Adipose tissue (tissue), 3 donors: Measurements from ENCODE around the gene LHX3. TPM values are rescaled to one million over a fixed set of nuclear protein-coding genes. Genes with fewer than 3 reads are reported as not detected.
"Not testable (repeated sequence)": the region's sequence is repeated elsewhere in the genome, so short reads cannot be mapped to it uniquely, and the experiment has no call there.

Experiments
- H3K27ac ChIP-seq: one replicate; pipeline ENCODE4 v1.5.1; 2013; ENCODE audit warnings: low read depth, low read length
- WGBS, 3 donors: extraction: QIAGEN DNeasy Blood & Tissue Kit; methylation state at CpG; one replicate each; pipeline ENCODE4 v1.1.7; 2013; 5-methylcytosine and 5-hydroxymethylcytosine counted together
- polyA plus RNA-seq, 3 donors: library from polyadenylated mRNA; stranded (reverse); fragments of 200-250 nt; gene quantifications; one replicate each; pipeline ENCODE4 v1.2.3, GENCODE V29; 2013
- donor health status: healthy with polysubstance abuse.
- donor health status: Bipolar disorder and iron deficiency.
- donor health status: healthy.

The LHX3 gene
- polyA plus RNA-seq, 3 donors: 0.02 TPM; not detected in 2

- H3K27ac ChIP-seq: no peak overlapping the region
- 71 to 82% (median 77%) methylated on average over 4 of the region's 4 CpGs for WGBS, 3 donors
Observed at GRCh38 chr9:136243631-136244030, 38.7 kb upstream of the LHX3 start.

- no peak overlapping the region for H3K27ac ChIP-seq
- 62 to 69% (median 66%) methylated on average over 6 of the region's 6 CpGs for WGBS, 3 donors
Observed at GRCh38 chr9:136242918-136243525, 38.1 kb upstream of the LHX3 start.

GRCh38 chr9:136242248-136242647, 37.3 kb upstream of the LHX3 start:
- H3K27ac ChIP-seq: no peak overlapping the region
- 91 to 97% (median 96%) methylated on average over 8 of the region's 8 CpGs for WGBS, 3 donors

- H3K27ac ChIP-seq: no peak overlapping the region
- WGBS, 3 donors: 93 to 96% (median 95%) methylated on average over 13 of the region's 13 CpGs
Observed at GRCh38 chr9:136241542-136241941, 36.6 kb upstream of the LHX3 start.

- 87 to 93% (median 93%) methylated on average over 20 of the region's 20 CpGs for WGBS, 3 donors
- no peak overlapping the region for H3K27ac ChIP-seq
Observed at GRCh38 chr9:136240941-136241340, 36.0 kb upstream of the LHX3 start.

- WGBS, 3 donors: 74 to 86% (median 78%) methylated on average over 2 of the region's 2 CpGs
- H3K27ac ChIP-seq: no peak overlapping the region
Observed at GRCh38 chr9:136239983-136240330, 35.0 kb upstream of the LHX3 start.

GRCh38 chr9:136239135-136239982, 34.4 kb upstream of the LHX3 start:
- H3K27ac ChIP-seq: no peak overlapping the region
- 59 to 76% (median 69%) methylated on average over 25 of the region's 25 CpGs for WGBS, 3 donors

GRCh38 chr9:136238342-136238732, 33.4 kb upstream of the LHX3 start:
- no peak overlapping the region for H3K27ac ChIP-seq
- 70 to 80% (median 72%) methylated on average over 12 of the region's 12 CpGs for WGBS, 3 donors

GRCh38 chr9:136237486-136238341, 32.8 kb upstream of the LHX3 start:
- WGBS, 3 donors: 78 to 87% (median 87%) methylated on average over 30 to 32 of the region's 32 CpGs
- H3K27ac ChIP-seq: no peak overlapping the region

GRCh38 chr9:136236471-136237410, 31.8 kb upstream of the LHX3 start:
- WGBS, 3 donors: 93 to 96% (median 96%) methylated on average over 37 to 43 of the region's 43 CpGs

GRCh38 chr9:136235709-136236455, 31.0 kb upstream of the LHX3 start:
- 87 to 91% (median 89%) methylated on average over 27 of the region's 27 CpGs for WGBS, 3 donors
- no peak overlapping the region for H3K27ac ChIP-seq

More at GRCh38 chr9:136236471-136237410, 31.8 kb upstream of the LHX3 start:
- not testable (repeated sequence) for H3K27ac ChIP-seq

GRCh38 chr9:136235171-136235570, 30.2 kb upstream of the LHX3 start:
- 92 to 95% (median 94%) methylated on average over 17 of the region's 17 CpGs for WGBS, 3 donors
- H3K27ac ChIP-seq: no peak overlapping the region

GRCh38 chr9:136234597-136234996, 29.7 kb upstream of the LHX3 start:
- no peak overlapping the region for H3K27ac ChIP-seq
- 93 to 94% (median 94%) methylated on average over 20 to 21 of the region's 21 CpGs for WGBS, 3 donors

GRCh38 chr9:136233868-136234267, 28.9 kb upstream of the LHX3 start:
- WGBS, 3 donors: 78 to 81% (median 80%) methylated on average over 14 of the region's 14 CpGs

GRCh38 chr9:136233411-136233810, 28.5 kb upstream of the LHX3 start:
- 56 to 81% (median 62%) methylated on average over 15 of the region's 15 CpGs for WGBS, 3 donors
- no peak overlapping the region for H3K27ac ChIP-seq

More at GRCh38 chr9:136233868-136234267, 28.9 kb upstream of the LHX3 start:
- no peak overlapping the region for H3K27ac ChIP-seq

GRCh38 chr9:136232969-136233368, 28.0 kb upstream of the LHX3 start:
- no peak overlapping the region for H3K27ac ChIP-seq
- WGBS, 3 donors: 57 to 61% (median 60%) methylated on average over 10 of the region's 10 CpGs
